K562 (cell line): ENCODE data around the gene EFR3B. TPM values are rescaled to one million over a fixed set of nuclear protein-coding genes. Genes with fewer than 3 reads are reported as not detected.
A peak's percentile ranks its signal among the peaks of the same experiment; 100 is the strongest.

Experiments
- ARHGAP35 ChIP-seq: fragments of 450-650 bp; IDR thresholded peaks from 2 replicates; pipeline ENCODE4 v1.6.1; 2018; ENCODE audit not compliant: partially characterized antibody
- ARID1B ChIP-seq: fragments of 450-650 bp; IDR thresholded peaks from 2 replicates; pipeline ENCODE4 v1.6.1; 2016; ENCODE audit warnings: antibody characterized with exemption, mild to moderate bottlenecking, inconsistent platforms
- CBX3 ChIP-seq, 2 experiments: IDR thresholded peaks; 1 replicate in 1 of 2; 2 replicates in 1 of 2; pipeline ENCODE4 v1.6.1; 2012; ENCODE audit warnings: inconsistent platforms in 2 of 2, low read length in 2 of 2, borderline replicate concordance in 1 of 2, control low read depth in 1 of 2
- EP300 ChIP-seq: IDR thresholded peaks from 2 replicates; pipeline ENCODE4 v1.6.1; 2012; ENCODE audit warnings: low read length, improper control_type of control experiment
- FUS ChIP-seq: fragments of 200-400 bp; formaldehyde crosslinking; optimal IDR thresholded peaks from 2 replicates; pipeline ENCODE3; 2017; ENCODE audit warnings: low read depth, low read length
- MEF2D ChIP-seq: conservative IDR thresholded peaks from 2 replicates; pipeline ENCODE4 v1.6.1; 2016; ENCODE audit warnings: low read depth, missing genetic modification characterization, missing compliant biosample characterization
- MTA3 ChIP-seq: fragments of 450-650 bp; formaldehyde crosslinking; IDR thresholded peaks from 2 replicates; pipeline ENCODE4 v1.6.1; 2017; ENCODE audit warnings: mild to moderate bottlenecking, borderline replicate concordance
- NFIX ChIP-seq: fragments of 250-450 bp; sonication (Bioruptor Pico); IDR thresholded peaks from 2 replicates; pipeline ENCODE4 v1.4.0; 2020; ENCODE audit warnings: low read depth, mild to moderate bottlenecking, moderate library complexity
- PTRF ChIP-seq: fragments of 450-650 bp; IDR thresholded peaks from 2 replicates; pipeline ENCODE4 v1.6.1; 2016; ENCODE audit warnings: mild to moderate bottlenecking, missing genetic modification characterization, missing compliant biosample characterization
- RAD51 ChIP-seq: fragments of 450-650 bp; IDR thresholded peaks from 2 replicates; pipeline ENCODE4 v1.7.1; 2016; ENCODE audit warnings: low read depth, mild to moderate bottlenecking, borderline replicate concordance
- RBFOX2 ChIP-seq: fragments of 200-400 bp; formaldehyde crosslinking; IDR thresholded peaks from 2 replicates; pipeline ENCODE4 v1.6.1; 2017; ENCODE audit warnings: low read depth, mild to moderate bottlenecking, low read length, moderate library complexity
- RBM25 ChIP-seq: fragments of 200-400 bp; formaldehyde crosslinking; IDR thresholded peaks from 2 replicates; pipeline ENCODE4 v1.6.1; 2018; ENCODE audit warnings: low read length, low read depth, moderate library complexity; ENCODE audit not compliant: severe bottlenecking
- SETDB1 ChIP-seq: IDR thresholded peaks from one replicate; pipeline ENCODE4 v1.6.1; 2012; ENCODE audit warnings: low read length, control low read depth, inconsistent platforms
- SIRT6 ChIP-seq: IDR thresholded peaks from one replicate; pipeline ENCODE4 v1.6.1; 2012; ENCODE audit warnings: low read depth, mild to moderate bottlenecking, control low read depth, inconsistent platforms, low read length, moderate library complexity
- TCF3 ChIP-seq: sonication (generic); formaldehyde crosslinking; IDR thresholded peaks from 2 replicates; pipeline ENCODE4 v1.4.0; 2020; ENCODE audit warnings: mild to moderate bottlenecking, missing genetic modification reagents
- ZEB2 ChIP-seq: fragments of 450-650 bp; IDR thresholded peaks from 2 replicates; pipeline ENCODE4 v1.6.1; 2016
- ZKSCAN8 ChIP-seq: fragments of 200-800 bp; sonication (Bioruptor generic); IDR thresholded peaks from 2 replicates; pipeline ENCODE4 v1.6.1; 2016; ENCODE audit warnings: missing genetic modification characterization, missing compliant biosample characterization
- ZNF212 ChIP-seq: fragments of 450-650 bp; formaldehyde crosslinking; IDR thresholded peaks from 2 replicates; pipeline ENCODE4 v1.4.0; 2020; ENCODE audit warnings: mild to moderate bottlenecking
- ZNF586 ChIP-seq: fragments of 450-650 bp; formaldehyde crosslinking; conservative IDR thresholded peaks from 2 replicates; pipeline ENCODE4 v1.4.0; 2020; ENCODE audit warnings: mild to moderate bottlenecking, moderate library complexity
- ZZZ3 ChIP-seq: fragments of 450-650 bp; IDR thresholded peaks from 2 replicates; pipeline ENCODE4 v1.6.1; 2016; ENCODE audit warnings: antibody characterized with exemption, mild to moderate bottlenecking, moderate library complexity
- polyA plus RNA-seq, 8 experiments: library from polyadenylated mRNA; depleted of rRNA in 4 of 8; stranded (reverse) in 5 of 8; unstranded in 3 of 8; fragments of >200 nt; fragmentation: Nextera tagmentation in 2 of 8; fragmentation: Illumina TruSeq in 1 of 8; extraction: Ambion mirVana in 2 of 8; extraction: Trizol in 1 of 8; gene quantifications; 2 replicates each; pipeline versions ENCODE4 v1.2.1 to v1.2.3, GENCODE V29; 2011 to 2014; ENCODE audit warnings: inconsistent platforms in 1 of 8, missing spikeins in 1 of 8
- total RNA-seq, 7 experiments: library from RNA; depleted of rRNA in 6 of 7; stranded (reverse); fragments of >200 nt in 6 of 7; fragmentation: Illumina TruSeq in 2 of 7; extraction: Trizol in 2 of 7; gene quantifications; 2 replicates each; pipeline versions ENCODE4 v1.2.1 to v1.2.3, GENCODE V29; 2011 to 2021; ENCODE audit warnings: low replicate concordance in 1 of 7
- TF ChIP-seq, protein P1 (sequence below): fragments of 250-450 bp; sonication (Bioruptor Pico); IDR thresholded peaks from 2 replicates; pipeline ENCODE4 v1.8.0; 2021; ENCODE audit warnings: mild to moderate bottlenecking, moderate library complexity
- TF ChIP-seq, protein P2 (sequence below): conservative IDR thresholded peaks from 2 replicates; pipeline ENCODE4 v1.6.1; 2011; ENCODE audit warnings: low read depth, mild to moderate bottlenecking, low read length; ENCODE audit not compliant: control insufficient read depth
- TF ChIP-seq, protein P3 (sequence below): fragments of 250-450 bp; sonication (Bioruptor Pico); IDR thresholded peaks from 2 replicates; pipeline ENCODE4 v1.4.0; 2020; ENCODE audit warnings: mild to moderate bottlenecking
- TF ChIP-seq, protein P4 (sequence below): sonication (generic); formaldehyde crosslinking; IDR thresholded peaks from 2 replicates; pipeline ENCODE4 v1.8.0; 2023; ENCODE audit warnings: mild to moderate bottlenecking, missing genetic modification reagents
- TF ChIP-seq, protein P5 (sequence below): fragments of 450-650 bp; IDR thresholded peaks from 2 replicates; pipeline ENCODE4 v1.6.1; 2016; ENCODE audit warnings: low read depth, mild to moderate bottlenecking, moderate library complexity

The EFR3B gene
- total and polyA plus RNA-seq, 9 of the 15 experiments (the other 6 are each of a cell fraction or from before 2014, with no cell fraction given), result not detected

- TF ChIP-seq ZZZ3, result no peak
- TF ChIP-seq RAD51, result no peak
- TF ChIP-seq FUS, result no peak
- TF ChIP-seq, protein P1, sequence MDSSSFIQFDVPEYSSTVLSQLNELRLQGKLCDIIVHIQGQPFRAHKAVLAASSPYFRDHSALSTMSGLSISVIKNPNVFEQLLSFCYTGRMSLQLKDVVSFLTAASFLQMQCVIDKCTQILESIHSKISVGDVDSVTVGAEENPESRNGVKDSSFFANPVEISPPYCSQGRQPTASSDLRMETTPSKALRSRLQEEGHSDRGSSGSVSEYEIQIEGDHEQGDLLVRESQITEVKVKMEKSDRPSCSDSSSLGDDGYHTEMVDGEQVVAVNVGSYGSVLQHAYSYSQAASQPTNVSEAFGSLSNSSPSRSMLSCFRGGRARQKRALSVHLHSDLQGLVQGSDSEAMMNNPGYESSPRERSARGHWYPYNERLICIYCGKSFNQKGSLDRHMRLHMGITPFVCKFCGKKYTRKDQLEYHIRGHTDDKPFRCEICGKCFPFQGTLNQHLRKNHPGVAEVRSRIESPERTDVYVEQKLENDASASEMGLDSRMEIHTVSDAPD (CRISPR knock-in tag), result no peak
- TF ChIP-seq TCF3 (CRISPR knock-in tag), result peak; percentile 76
- TF ChIP-seq ZNF586 (CRISPR knock-in tag), result no peak
- TF ChIP-seq, protein P2, sequence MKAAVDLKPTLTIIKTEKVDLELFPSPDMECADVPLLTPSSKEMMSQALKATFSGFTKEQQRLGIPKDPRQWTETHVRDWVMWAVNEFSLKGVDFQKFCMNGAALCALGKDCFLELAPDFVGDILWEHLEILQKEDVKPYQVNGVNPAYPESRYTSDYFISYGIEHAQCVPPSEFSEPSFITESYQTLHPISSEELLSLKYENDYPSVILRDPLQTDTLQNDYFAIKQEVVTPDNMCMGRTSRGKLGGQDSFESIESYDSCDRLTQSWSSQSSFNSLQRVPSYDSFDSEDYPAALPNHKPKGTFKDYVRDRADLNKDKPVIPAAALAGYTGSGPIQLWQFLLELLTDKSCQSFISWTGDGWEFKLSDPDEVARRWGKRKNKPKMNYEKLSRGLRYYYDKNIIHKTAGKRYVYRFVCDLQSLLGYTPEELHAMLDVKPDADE, result no peak
- TF ChIP-seq, protein P3, sequence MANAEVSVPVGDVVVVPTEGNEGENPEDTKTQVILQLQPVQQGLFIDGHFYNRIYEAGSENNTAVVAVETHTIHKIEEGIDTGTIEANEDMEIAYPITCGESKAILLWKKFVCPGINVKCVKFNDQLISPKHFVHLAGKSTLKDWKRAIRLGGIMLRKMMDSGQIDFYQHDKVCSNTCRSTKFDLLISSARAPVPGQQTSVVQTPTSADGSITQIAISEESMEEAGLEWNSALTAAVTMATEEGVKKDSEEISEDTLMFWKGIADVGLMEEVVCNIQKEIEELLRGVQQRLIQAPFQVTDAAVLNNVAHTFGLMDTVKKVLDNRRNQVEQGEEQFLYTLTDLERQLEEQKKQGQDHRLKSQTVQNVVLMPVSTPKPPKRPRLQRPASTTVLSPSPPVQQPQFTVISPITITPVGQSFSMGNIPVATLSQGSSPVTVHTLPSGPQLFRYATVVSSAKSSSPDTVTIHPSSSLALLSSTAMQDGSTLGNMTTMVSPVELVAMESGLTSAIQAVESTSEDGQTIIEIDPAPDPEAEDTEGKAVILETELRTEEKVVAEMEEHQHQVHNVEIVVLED (CRISPR knock-in tag), result no peak
- TF ChIP-seq ARID1B, result peak; percentile 68
- no peak for TF ChIP-seq MEF2D (tag)
- no peak for TF ChIP-seq RBFOX2
- TF ChIP-seq, protein P4, sequence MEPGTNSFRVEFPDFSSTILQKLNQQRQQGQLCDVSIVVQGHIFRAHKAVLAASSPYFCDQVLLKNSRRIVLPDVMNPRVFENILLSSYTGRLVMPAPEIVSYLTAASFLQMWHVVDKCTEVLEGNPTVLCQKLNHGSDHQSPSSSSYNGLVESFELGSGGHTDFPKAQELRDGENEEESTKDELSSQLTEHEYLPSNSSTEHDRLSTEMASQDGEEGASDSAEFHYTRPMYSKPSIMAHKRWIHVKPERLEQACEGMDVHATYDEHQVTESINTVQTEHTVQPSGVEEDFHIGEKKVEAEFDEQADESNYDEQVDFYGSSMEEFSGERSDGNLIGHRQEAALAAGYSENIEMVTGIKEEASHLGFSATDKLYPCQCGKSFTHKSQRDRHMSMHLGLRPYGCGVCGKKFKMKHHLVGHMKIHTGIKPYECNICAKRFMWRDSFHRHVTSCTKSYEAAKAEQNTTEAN (CRISPR knock-in tag), result no peak
- TF ChIP-seq PTRF (tag), result no peak
- peak; percentile 25; the same call in 1 of the 2 replicates for TF ChIP-seq EP300
- TF ChIP-seq ZEB2, result peak; percentile 65; the same call in 1 of the 2 replicates
- TF ChIP-seq, protein P5, sequence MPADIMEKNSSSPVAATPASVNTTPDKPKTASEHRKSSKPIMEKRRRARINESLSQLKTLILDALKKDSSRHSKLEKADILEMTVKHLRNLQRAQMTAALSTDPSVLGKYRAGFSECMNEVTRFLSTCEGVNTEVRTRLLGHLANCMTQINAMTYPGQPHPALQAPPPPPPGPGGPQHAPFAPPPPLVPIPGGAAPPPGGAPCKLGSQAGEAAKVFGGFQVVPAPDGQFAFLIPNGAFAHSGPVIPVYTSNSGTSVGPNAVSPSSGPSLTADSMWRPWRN, result no peak
- no peak for TF ChIP-seq ZNF212 (CRISPR knock-in tag)
- TF ChIP-seq SETDB1, result no peak
- TF ChIP-seq ZKSCAN8, result no peak
- no peak for TF ChIP-seq NFIX (CRISPR knock-in tag)
- TF ChIP-seq ARHGAP35, result no peak
- no peak for TF ChIP-seq RBM25
- no peak for TF ChIP-seq SIRT6
- TF ChIP-seq MTA3, result no peak
- no peak for TF ChIP-seq CBX3 (IDR thresholded peaks at IDR 0.05; ENCODE audit: borderline replicate concordance in 1 of 2, low read length in 2 of 2)
These were observed 12.8 kb downstream of the EFR3B start (continued) for GRCh38 chr2:25054720-25055119.
